Vagina (tissue), 2 donors: ENCODE measurements around the gene PLGRKT.

Source experiments
- POLR2A ChIP-seq, 2 donors: fragments of 450-650 bp; IDR thresholded peaks; one replicate each; pipeline ENCODE4 v1.6.1; 2017; ENCODE audit warnings: antibody characterized with exemption in 2 of 2, mild to moderate bottlenecking in 2 of 2, moderate library complexity in 2 of 2
- POLR2AphosphoS5 ChIP-seq, 2 donors: sonication (generic); formaldehyde crosslinking; IDR thresholded peaks; one replicate each; pipeline ENCODE4 v1.9.0; 2017; ENCODE audit warnings: antibody characterized with exemption in 2 of 2, mild to moderate bottlenecking in 2 of 2, low read depth in 1 of 2; ENCODE audit not compliant: insufficient read depth in 1 of 2
- TF ChIP-seq, protein P1 (sequence below), 3 experiments: fragments of 450-650 bp in 2 of 3; fragments of 200-600 bp in 1 of 3; sonication (generic) in 1 of 3; IDR thresholded peaks; one replicate each; pipeline ENCODE4 v1.5.1; 2017 to 2019; ENCODE audit warnings: antibody characterized with exemption in 3 of 3, mild to moderate bottlenecking in 2 of 3, moderate library complexity in 2 of 3

DNA sequence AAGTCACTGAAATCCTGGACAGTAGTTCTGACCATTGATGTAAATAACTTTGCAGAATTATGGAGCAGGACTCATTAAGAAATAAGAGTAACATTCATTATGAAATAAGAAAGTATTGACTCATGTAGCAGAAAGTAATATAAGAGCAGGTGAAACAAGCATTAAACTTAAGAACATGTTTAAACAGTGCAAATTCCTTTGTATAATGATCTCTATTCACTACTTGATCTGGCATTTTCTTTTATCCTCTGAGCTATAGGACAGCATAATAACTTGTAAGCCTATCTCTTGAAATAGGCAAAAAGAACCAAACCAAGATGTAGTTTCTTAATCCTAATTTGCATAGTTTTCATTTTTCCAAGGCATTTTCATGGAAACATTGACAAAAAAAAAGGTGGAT lies 42.3 kb downstream of the PLGRKT start:
- TF ChIP-seq, protein P1, sequence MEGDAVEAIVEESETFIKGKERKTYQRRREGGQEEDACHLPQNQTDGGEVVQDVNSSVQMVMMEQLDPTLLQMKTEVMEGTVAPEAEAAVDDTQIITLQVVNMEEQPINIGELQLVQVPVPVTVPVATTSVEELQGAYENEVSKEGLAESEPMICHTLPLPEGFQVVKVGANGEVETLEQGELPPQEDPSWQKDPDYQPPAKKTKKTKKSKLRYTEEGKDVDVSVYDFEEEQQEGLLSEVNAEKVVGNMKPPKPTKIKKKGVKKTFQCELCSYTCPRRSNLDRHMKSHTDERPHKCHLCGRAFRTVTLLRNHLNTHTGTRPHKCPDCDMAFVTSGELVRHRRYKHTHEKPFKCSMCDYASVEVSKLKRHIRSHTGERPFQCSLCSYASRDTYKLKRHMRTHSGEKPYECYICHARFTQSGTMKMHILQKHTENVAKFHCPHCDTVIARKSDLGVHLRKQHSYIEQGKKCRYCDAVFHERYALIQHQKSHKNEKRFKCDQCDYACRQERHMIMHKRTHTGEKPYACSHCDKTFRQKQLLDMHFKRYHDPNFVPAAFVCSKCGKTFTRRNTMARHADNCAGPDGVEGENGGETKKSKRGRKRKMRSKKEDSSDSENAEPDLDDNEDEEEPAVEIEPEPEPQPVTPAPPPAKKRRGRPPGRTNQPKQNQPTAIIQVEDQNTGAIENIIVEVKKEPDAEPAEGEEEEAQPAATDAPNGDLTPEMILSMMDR (IDR thresholded peaks at IDR 0.05) = no peak
- TF ChIP-seq POLR2A (IDR thresholded peaks at IDR 0.05) = no peak
- TF ChIP-seq POLR2AphosphoS5 (IDR thresholded peaks at IDR 0.05; ENCODE audit: insufficient read depth in 1 of 2, low read depth in 1 of 2) = no peak
